Choroid plexus epithelial cell (primary cell): ENCODE data around the gene BOK.

Experiments
- DNase-seq: peaks from one replicate; pipeline ENCODE4 v3.0.0-alpha.2; 2010; ENCODE audit warnings: low read depth
- H3K4me3 ChIP-seq: 2 replicates; pipeline ENCODE4 v1.5.1; 2011; ENCODE audit warnings: low read depth, mild to moderate bottlenecking, control low read depth, low read length, moderate library complexity
- TF ChIP-seq, protein P1 (sequence below): conservative IDR thresholded peaks from 2 replicates; pipeline ENCODE4 v1.5.1; 2011; ENCODE audit warnings: low read depth, mild to moderate bottlenecking, control low read depth, inconsistent platforms, low read length, moderate library complexity

The BOK gene

DNA sequence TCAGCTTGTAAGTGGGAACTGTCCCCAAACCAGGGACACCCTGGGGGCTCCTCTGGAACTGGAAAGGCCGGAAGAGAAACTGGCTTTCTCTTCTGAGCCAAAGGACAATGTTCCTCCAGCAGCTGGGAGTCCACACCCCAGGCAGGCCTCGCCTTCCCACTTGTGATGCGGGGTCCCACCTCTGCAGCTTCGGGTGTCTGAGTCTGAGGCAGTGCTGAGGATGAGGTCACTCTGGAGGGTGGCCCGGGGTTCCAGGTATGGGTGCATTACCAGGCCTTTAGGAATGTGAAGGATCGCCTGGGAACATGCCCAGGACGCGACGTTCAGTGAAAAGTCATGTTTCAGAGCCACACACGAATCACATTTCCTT is 18.2 kb upstream of the BOK start:
- no peak overlapping the region for H3K4me3 ChIP-seq
- DNase-seq = no peak
- TF ChIP-seq, protein P1, sequence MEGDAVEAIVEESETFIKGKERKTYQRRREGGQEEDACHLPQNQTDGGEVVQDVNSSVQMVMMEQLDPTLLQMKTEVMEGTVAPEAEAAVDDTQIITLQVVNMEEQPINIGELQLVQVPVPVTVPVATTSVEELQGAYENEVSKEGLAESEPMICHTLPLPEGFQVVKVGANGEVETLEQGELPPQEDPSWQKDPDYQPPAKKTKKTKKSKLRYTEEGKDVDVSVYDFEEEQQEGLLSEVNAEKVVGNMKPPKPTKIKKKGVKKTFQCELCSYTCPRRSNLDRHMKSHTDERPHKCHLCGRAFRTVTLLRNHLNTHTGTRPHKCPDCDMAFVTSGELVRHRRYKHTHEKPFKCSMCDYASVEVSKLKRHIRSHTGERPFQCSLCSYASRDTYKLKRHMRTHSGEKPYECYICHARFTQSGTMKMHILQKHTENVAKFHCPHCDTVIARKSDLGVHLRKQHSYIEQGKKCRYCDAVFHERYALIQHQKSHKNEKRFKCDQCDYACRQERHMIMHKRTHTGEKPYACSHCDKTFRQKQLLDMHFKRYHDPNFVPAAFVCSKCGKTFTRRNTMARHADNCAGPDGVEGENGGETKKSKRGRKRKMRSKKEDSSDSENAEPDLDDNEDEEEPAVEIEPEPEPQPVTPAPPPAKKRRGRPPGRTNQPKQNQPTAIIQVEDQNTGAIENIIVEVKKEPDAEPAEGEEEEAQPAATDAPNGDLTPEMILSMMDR = no peak

DNA sequence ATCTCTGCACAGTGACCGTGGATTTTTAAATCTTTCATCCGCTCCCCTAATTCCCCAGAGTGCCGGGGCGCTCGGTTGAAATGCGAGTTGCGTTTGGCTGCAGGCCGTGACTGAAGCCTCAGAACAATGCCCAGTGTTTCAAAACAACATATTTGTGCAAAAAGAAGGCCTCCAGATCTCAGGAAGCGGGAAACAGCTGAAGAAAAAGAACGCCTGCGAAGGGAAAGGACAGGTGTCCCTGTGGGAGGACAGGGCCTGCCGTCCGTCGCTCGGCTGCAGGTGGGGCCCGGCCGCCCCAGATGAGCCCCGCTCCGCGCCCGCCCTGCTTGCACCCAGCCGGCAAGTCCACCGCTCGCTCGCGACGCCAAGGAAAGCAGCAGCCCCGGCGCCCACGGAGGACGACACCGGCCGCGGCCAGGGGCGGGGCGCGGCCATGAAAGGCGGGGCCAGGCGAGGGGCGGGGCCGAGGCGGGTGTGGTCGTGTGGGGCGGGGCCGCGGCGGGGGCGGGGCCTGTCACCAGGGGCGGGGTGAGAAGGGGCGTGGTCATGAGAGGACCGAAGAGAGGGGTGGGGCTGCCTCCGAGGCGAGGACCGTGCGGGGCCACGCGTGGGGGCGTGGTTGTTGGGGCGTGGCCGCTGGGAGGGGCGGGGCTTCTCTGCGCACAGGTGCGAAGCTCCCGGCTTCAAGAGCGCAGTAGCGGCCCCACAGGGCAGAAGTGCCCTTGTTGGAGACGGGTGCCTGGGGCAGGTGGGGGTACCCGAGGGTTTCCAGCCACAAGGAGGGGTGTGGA is 17.6 kb upstream of the BOK start:
- peak; percentile 66 for DNase-seq
- TF ChIP-seq, protein P1 = no peak
- H3K4me3 ChIP-seq = peak overlapping the region; percentile 53

DNA sequence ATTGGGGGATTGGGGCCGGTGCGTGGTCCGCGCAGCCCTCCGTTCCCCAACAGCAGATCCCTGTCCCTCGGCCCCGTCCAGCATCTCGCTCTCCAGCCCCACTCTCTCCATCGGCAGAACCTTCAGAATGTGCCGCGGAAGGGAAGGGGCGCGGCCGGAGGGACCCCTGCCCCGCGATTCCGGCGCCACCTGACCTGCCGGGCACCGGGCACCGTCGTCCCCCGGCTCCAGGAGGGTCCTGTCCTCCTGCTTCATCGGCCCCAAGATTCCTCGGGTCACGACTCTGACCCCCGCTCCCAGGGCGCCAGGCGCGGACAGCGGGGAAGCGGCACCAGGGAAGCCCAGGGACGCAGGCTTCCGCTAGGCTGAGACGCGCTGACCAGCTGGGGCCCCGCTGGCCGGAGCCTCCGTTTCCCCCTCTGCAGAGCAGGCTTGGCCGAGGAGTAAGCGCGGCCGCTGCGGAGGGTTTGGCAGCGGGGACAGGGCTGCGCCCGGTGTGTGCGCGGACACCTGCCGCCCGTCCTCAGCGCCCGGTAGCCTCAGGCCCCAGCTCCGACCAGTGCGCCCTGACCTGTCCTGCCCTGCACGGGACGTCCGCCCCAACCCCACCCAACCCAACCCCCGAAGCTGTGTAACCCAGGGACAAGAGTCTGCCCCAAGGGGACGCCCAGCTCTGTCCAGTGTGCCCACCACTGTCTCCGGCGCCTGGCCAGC is 16.8 kb upstream of the BOK start:
- DNase-seq = no peak
- TF ChIP-seq, protein P1 = no peak
- peak overlapping the region; percentile 39 for H3K4me3 ChIP-seq

DNA sequence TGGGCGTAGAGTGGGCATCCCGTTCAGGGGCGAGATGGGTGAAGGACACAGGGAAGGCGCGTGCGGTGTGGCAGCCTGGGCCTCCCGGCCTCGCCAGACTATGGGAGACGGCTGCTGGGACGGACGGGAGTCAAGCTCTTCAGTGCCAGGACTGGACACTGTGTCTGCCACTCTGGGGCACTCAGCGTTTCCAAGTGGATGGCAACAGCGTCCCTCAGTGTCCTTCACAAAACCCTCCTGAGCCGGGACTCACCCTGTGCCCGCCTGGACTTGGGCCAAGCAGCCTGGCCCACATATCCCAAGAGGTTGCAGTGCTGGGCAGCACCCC is 16.3 kb upstream of the BOK start:
- no peak for DNase-seq
- H3K4me3 ChIP-seq = no peak overlapping the region
- TF ChIP-seq, protein P1 = no peak

DNA sequence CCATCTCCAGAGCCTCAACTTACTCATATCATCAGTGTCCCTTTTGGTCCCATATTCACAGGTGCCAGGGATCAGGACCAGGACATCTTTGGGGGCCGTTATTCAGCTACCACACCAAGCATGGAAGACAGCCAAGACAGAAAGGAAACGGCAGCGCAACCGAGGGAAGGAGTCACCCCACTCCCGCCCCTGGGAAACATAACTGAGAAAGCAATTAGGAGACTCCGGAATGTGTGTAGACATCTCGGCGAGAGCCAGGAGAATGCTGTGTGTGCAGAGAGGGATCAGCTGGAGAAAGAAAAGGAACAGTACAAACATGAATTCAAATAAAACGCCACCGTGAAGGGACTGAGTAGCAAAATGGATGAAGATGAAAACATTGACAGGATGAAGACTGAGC is 13.4 kb upstream of the BOK start:
- TF ChIP-seq, protein P1 = no peak
- H3K4me3 ChIP-seq = no peak overlapping the region
- DNase-seq = peak; percentile 76

DNA sequence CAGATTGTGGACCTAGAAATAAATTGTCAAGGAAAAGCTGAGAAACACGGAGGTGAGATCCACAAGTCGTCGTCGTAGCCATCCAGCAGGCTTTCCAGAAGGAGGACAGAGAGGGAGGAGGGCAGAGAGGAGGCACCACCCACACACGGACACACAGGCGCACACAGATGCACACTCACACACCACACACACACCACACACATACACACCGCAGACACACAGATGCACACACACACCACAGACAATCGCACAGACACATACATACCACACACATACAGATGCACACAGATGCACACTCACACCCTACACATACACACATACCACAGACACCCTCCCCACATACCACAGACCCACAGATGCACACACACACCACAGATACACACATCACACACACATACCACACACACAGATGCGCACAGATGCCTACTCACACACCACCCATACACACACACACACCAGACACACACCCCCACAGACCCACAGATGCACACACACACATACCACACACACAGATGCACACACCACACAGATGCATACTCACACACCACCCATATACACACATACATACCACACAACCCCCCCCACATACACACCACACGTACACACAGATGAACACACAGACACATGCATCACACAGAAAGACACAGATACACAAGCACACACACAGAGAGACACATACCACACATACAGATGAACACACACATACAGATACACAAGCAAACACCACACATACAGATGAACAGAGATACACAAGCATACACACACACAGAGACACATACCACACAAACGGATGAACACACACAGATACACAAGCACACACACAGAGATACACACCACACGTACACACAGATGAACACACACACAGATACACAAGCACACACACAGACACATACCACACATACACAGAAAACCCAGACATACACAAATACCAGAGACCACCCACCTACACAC is 12.7 kb upstream of the BOK start:
- no peak overlapping the region for H3K4me3 ChIP-seq

More for the DNA sequence above, 12.7 kb upstream of the BOK start:
- TF ChIP-seq, protein P1 = no peak
- no peak for DNase-seq
